ENCODE data around the gene NCDN.

Gene NCDN, protein sequence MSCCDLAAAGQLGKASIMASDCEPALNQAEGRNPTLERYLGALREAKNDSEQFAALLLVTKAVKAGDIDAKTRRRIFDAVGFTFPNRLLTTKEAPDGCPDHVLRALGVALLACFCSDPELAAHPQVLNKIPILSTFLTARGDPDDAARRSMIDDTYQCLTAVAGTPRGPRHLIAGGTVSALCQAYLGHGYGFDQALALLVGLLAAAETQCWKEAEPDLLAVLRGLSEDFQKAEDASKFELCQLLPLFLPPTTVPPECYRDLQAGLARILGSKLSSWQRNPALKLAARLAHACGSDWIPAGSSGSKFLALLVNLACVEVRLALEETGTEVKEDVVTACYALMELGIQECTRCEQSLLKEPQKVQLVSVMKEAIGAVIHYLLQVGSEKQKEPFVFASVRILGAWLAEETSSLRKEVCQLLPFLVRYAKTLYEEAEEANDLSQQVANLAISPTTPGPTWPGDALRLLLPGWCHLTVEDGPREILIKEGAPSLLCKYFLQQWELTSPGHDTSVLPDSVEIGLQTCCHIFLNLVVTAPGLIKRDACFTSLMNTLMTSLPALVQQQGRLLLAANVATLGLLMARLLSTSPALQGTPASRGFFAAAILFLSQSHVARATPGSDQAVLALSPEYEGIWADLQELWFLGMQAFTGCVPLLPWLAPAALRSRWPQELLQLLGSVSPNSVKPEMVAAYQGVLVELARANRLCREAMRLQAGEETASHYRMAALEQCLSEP

DNA sequence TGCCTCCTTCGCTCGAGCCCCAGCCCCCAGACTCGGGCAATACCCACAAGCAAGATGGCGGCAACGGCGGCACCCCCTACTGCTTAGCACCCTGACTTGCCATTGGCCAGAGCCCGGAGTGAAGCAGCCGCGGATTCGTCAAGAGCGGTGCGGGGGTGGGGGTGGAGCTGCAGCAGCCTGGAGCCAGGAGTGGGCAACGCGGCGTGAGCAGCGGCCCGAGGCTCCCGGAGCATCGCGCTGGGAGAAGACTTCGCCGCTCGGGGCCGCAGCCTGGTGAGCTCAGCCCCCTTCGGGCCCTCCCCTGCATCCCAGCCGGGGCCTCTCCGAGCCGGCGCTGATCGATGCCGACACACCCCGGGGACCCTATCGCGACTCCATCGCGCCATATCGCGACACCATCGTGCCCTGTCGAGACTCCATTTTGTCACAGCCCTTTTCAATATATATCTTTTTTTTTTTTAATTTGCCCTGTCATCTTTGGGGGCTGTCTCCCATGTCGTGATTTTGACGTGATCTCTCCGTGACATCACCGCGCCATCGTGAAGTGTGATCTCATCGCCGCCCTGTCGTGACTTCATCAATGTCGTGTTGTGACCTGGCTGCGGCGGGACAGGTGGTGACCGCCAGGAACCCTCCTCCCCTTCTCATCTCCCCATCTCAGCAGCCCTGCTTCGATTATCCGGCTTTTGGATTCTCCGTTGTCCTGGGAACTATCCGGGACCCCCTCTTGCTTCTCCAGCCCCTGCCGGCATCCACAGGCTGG, at the start of gene NCDN:
Gene NCDN, plus strand, starts transcription at position 189 of the 763 bp plus-strand sequence. Its CDS starts 392 bp downstream, at position 581.
- peaks cover 0 to 28% (median 7%) of the 10 kb centered on the region in 5 donors for H3K36me3 ChIP-seq (ENCODE audit: control insufficient read depth in 5 of 5, insufficient read depth in 5 of 5, low read length in 5 of 5)
- peak within 1 kb of the TSS; percentile 86 to 98 (median 93) for H3K4me3 ChIP-seq (ENCODE audit: low read depth in 1 of 5, low read length in 5 of 5)
- H3K9me3 ChIP-seq (ENCODE audit: control insufficient read depth in 5 of 5, low read length in 5 of 5) = no peaks in the 10 kb centered on the region
- peaks cover 2 to 49% (median 43%) of the 10 kb centered on the region in 5 donors for H3K4me1 ChIP-seq (ENCODE audit: control insufficient read depth in 5 of 5, insufficient read depth in 5 of 5, low read length in 5 of 5)
- no peaks in the 10 kb centered on the region for H3K27me3 ChIP-seq (ENCODE audit: control insufficient read depth in 5 of 5, insufficient read depth in 4 of 5, low read length in 5 of 5)
- peak within 1 kb of the TSS; percentile 84 for H3K27ac ChIP-seq (ENCODE audit: low read depth, low read length)
- peak within 1 kb of the TSS; percentile 63 to 96 (median 89) for H3K9ac ChIP-seq (ENCODE audit: low read length in 5 of 5)

DNA sequence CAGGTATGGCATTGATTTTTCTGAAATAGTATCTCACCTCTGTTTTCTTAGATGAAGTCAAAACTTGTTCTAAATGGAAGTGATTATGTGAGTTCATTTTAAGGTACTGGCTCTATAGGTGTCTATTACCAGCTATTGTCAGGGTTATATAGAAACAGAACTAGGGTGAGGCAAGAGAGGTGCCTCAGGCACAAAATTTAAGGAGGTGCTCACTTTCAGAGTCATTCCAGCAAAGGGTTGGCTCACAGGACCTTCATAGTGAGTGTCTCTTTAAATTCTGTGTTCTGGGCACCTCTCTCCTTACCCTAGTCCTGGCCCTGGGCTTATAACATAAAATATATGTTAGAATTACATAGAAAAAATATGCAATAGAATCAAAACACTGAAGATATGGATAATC, 49.7 kb upstream of the NCDN start:
- no peaks in the 10 kb centered on the region for H3K27me3 ChIP-seq (ENCODE audit: control insufficient read depth in 5 of 5, insufficient read depth in 4 of 5, low read length in 5 of 5)
- no peak overlapping the region for H3K27ac ChIP-seq (ENCODE audit: low read depth, low read length)
- H3K36me3 ChIP-seq (ENCODE audit: control insufficient read depth in 5 of 5, insufficient read depth in 5 of 5, low read length in 5 of 5) = peaks cover 4 to 14% (median 11%) of the 10 kb centered on the region in 5 donors
- no peak overlapping the region for H3K9ac ChIP-seq (ENCODE audit: low read length in 5 of 5)
- H3K4me3 ChIP-seq (ENCODE audit: low read depth in 1 of 5, low read length in 5 of 5) = no peak overlapping the region
- no peaks in the 10 kb centered on the region for H3K9me3 ChIP-seq (ENCODE audit: control insufficient read depth in 5 of 5, low read length in 5 of 5)
- peaks cover 4 to 22% (median 17%) of the 10 kb centered on the region in 5 donors for H3K4me1 ChIP-seq (ENCODE audit: control insufficient read depth in 5 of 5, insufficient read depth in 5 of 5, low read length in 5 of 5)

DNA sequence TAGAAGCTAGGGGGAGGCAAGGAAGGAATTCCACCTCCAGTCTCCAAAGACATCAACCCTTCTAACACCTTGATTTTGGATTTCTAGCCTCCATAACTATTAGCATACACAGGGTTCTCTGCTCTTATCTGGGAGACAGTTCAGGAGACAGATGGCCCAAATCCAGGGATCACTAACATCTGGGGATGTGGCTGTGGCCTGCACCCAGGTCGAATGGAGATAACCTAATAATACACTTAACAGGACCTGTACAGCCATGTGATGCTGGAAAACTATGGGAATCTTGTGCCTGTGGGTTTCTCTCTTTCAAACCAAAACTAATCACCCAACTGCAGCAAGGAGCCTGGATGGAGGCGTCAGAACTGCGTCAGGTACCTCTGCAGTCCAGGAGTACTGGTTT, 48.0 kb upstream of the NCDN start:
- Histone ChIP-seq H3K36me3 (ENCODE audit: control insufficient read depth in 5 of 5, insufficient read depth in 5 of 5, low read length in 5 of 5) (peaks cover 4 to 14% (median 11%) of the 10 kb centered on the region in 5 donors), H3K27ac (ENCODE audit: low read depth, low read length) (no peak overlapping the region), H3K27me3 (ENCODE audit: control insufficient read depth in 5 of 5, insufficient read depth in 4 of 5, low read length in 5 of 5) (no peaks in the 10 kb centered on the region), H3K4me3 (ENCODE audit: low read depth in 1 of 5, low read length in 5 of 5) (no peak overlapping the region), H3K4me1 (ENCODE audit: control insufficient read depth in 5 of 5, insufficient read depth in 5 of 5, low read length in 5 of 5) (peaks cover 4 to 22% (median 17%) of the 10 kb centered on the region in 5 donors), H3K9ac (ENCODE audit: low read length in 5 of 5) (no peak overlapping the region), H3K9me3 (ENCODE audit: control insufficient read depth in 5 of 5, low read length in 5 of 5) (no peaks in the 10 kb centered on the region)

DNA sequence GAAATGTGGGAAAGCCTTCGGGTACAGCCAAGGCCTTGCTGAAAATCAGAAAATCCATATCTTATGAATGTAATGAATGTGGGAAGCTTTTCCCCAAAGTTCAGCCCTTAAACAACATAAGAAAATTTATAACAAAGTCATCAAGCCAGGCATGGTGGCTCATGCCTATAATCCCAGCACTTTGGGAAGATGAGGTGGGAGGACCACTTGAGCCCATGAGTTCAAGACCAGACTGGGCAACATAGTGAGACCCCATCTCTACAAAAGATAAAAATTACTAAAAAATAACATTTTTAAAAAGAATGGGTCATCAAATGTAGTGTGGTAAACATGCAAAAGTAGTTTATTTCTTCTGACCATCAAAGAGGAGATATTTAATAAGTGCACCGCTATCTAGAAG, 46.3 kb upstream of the NCDN start:
- Histone ChIP-seq H3K4me3 (ENCODE audit: low read depth in 1 of 5, low read length in 5 of 5) (no peak overlapping the region), H3K27me3 (ENCODE audit: control insufficient read depth in 5 of 5, insufficient read depth in 4 of 5, low read length in 5 of 5) (no peaks in the 10 kb centered on the region), H3K4me1 (ENCODE audit: control insufficient read depth in 5 of 5, insufficient read depth in 5 of 5, low read length in 5 of 5) (peaks cover under 1 to 15% (median 11%) of the 10 kb centered on the region in 5 donors), H3K9me3 (ENCODE audit: control insufficient read depth in 5 of 5, low read length in 5 of 5) (peaks cover 0 to 5% (median 0%) of the 10 kb centered on the region in 5 donors), H3K9ac (ENCODE audit: low read length in 5 of 5) (no peak overlapping the region), H3K27ac (ENCODE audit: low read depth, low read length) (no peak overlapping the region), H3K36me3 (ENCODE audit: control insufficient read depth in 5 of 5, insufficient read depth in 5 of 5, low read length in 5 of 5) (peaks cover 2 to 6% (median 4%) of the 10 kb centered on the region in 5 donors)

DNA sequence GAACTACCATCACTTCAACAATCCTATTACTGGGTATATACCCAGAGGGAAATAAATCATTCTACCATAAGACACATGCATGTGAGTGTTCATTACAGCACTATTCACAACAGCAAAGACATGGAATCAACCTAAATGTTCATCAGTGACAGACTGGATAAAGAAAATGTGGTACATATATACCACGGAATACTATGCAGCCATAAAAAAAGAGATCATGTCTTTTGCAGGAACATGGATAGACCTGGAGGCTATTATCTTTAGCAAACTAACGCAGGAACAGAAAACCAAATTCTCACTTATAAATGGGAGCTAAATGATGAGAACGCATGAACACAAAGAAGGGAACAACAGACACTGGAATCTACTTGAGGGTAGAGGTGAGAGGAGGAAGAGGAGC, 39.4 kb upstream of the NCDN start:
- Histone ChIP-seq H3K4me3 (ENCODE audit: low read depth in 1 of 5, low read length in 5 of 5) (no peak overlapping the region), H3K36me3 (ENCODE audit: control insufficient read depth in 5 of 5, insufficient read depth in 5 of 5, low read length in 5 of 5) (no peaks in the 10 kb centered on the region), H3K9me3 (ENCODE audit: control insufficient read depth in 5 of 5, low read length in 5 of 5) (peaks cover 0 to 8% (median 6%) of the 10 kb centered on the region in 5 donors), H3K27ac (ENCODE audit: low read depth, low read length) (no peak overlapping the region), H3K4me1 (ENCODE audit: control insufficient read depth in 5 of 5, insufficient read depth in 5 of 5, low read length in 5 of 5) (no peaks in the 10 kb centered on the region), H3K27me3 (ENCODE audit: control insufficient read depth in 5 of 5, insufficient read depth in 4 of 5, low read length in 5 of 5) (no peaks in the 10 kb centered on the region), H3K9ac (ENCODE audit: low read length in 5 of 5) (no peak overlapping the region)

DNA sequence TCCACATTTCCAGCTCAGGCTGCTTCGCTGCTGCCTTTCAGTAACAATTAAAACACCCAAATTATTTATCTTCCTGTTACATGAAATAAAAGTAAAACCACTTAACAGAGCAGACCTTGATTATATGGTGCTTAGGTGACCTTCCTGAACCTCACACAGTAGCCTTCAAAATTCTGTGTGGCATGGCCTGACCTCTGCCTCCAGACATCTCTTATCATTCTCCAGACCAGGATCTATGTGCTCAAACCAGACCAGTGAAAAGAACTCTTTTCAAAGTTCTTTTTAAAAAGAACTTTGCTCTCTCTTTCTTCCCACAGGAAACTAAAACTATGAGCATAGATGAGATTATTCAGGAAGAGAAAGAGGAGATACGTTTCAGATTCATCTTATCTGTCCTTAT, 38.2 kb upstream of the NCDN start:
- Histone ChIP-seq H3K9ac (ENCODE audit: low read length in 5 of 5) (no peak overlapping the region), H3K36me3 (ENCODE audit: control insufficient read depth in 5 of 5, insufficient read depth in 5 of 5, low read length in 5 of 5) (no peaks in the 10 kb centered on the region), H3K4me1 (ENCODE audit: control insufficient read depth in 5 of 5, insufficient read depth in 5 of 5, low read length in 5 of 5) (no peaks in the 10 kb centered on the region), H3K4me3 (ENCODE audit: low read depth in 1 of 5, low read length in 5 of 5) (no peak overlapping the region), H3K27me3 (ENCODE audit: control insufficient read depth in 5 of 5, insufficient read depth in 4 of 5, low read length in 5 of 5) (no peaks in the 10 kb centered on the region), H3K9me3 (ENCODE audit: control insufficient read depth in 5 of 5, low read length in 5 of 5) (peaks cover 0 to 8% (median 6%) of the 10 kb centered on the region in 5 donors), H3K27ac (ENCODE audit: low read depth, low read length) (no peak overlapping the region)

DNA sequence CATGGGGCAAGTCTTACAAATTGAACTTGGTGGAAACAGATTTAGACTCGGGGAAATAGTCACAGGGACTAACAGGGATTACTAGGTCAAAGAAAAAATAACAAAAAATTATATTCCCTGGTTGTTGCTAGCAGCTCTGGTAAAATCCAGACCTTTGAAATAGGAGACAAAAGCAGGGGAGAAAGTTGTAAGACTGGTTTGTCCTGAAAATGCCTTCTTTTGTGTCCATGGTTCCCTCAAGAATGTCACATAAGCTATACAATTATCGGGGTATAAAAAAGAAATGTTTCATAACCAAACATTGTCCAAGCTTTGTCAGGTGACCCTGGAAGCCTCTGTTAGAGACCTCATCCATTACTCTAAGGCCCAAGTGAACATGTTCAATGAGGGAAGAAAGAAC, 33.5 kb upstream of the NCDN start:
- Histone ChIP-seq H3K27me3 (ENCODE audit: control insufficient read depth in 5 of 5, insufficient read depth in 4 of 5, low read length in 5 of 5) (no peaks in the 10 kb centered on the region), H3K4me3 (ENCODE audit: low read depth in 1 of 5, low read length in 5 of 5) (no peak overlapping the region), H3K4me1 (ENCODE audit: control insufficient read depth in 5 of 5, insufficient read depth in 5 of 5, low read length in 5 of 5) (no peaks in the 10 kb centered on the region), H3K9me3 (ENCODE audit: control insufficient read depth in 5 of 5, low read length in 5 of 5) (no peaks in the 10 kb centered on the region), H3K9ac (ENCODE audit: low read length in 5 of 5) (no peak overlapping the region), H3K27ac (ENCODE audit: low read depth, low read length) (no peak overlapping the region), H3K36me3 (ENCODE audit: control insufficient read depth in 5 of 5, insufficient read depth in 5 of 5, low read length in 5 of 5) (no peaks in the 10 kb centered on the region)

DNA sequence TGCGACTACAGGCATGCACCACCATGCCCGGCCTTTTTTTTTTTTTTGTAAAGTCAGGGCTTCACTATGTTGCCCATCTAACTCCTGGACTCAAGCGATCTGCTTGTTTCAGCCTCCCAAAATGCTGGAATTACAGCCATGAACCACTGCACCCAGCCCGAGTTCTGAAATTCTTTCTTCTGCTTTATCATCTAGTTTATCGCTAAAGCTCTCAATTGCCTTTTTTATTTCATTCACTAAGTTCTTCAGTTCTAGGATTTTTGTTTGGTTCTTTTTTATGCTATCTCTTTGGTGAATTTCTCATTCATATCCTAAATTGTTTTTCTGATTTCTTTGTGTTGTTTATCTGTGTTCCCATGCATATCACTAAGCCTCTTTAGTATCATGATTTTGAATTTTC, 27.4 kb upstream of the NCDN start:
- no peak overlapping the region for H3K27ac ChIP-seq (ENCODE audit: low read depth, low read length)
- H3K27me3 ChIP-seq (ENCODE audit: control insufficient read depth in 5 of 5, insufficient read depth in 4 of 5, low read length in 5 of 5) = no peaks in the 10 kb centered on the region
- no peak overlapping the region for H3K4me3 ChIP-seq (ENCODE audit: low read depth in 1 of 5, low read length in 5 of 5)
- H3K9me3 ChIP-seq (ENCODE audit: control insufficient read depth in 5 of 5, low read length in 5 of 5) = peaks cover 0 to 5% (median 0%) of the 10 kb centered on the region in 5 donors
- peaks cover 0 to 12% (median 9%) of the 10 kb centered on the region in 5 donors for H3K36me3 ChIP-seq (ENCODE audit: control insufficient read depth in 5 of 5, insufficient read depth in 5 of 5, low read length in 5 of 5)
- H3K9ac ChIP-seq (ENCODE audit: low read length in 5 of 5) = no peak overlapping the region
- peaks cover 0 to 15% (median 7%) of the 10 kb centered on the region in 5 donors for H3K4me1 ChIP-seq (ENCODE audit: control insufficient read depth in 5 of 5, insufficient read depth in 5 of 5, low read length in 5 of 5)

DNA sequence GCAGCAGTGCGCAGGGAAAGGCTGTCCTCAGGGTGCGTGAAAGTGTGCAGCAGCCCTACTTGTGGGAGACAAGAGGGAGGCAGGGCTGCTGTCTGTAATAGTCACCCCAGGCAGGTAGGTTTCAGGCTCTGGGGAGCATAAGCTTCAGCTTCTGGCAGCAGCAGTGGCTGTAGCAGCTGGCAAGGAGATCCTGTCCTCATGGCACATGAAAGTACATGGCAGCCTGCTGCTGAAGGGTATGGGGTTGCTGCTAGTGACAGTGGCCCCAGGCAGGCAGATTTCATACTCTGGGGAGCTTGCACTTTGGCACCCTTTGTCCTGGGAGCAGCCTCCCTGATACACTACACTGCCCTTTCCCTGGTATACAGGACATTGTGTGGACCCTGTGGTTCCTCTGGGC, 26.7 kb upstream of the NCDN start:
- no peaks in the 10 kb centered on the region for H3K27me3 ChIP-seq (ENCODE audit: control insufficient read depth in 5 of 5, insufficient read depth in 4 of 5, low read length in 5 of 5)
- no peak overlapping the region for H3K27ac ChIP-seq (ENCODE audit: low read depth, low read length)
- H3K9ac ChIP-seq (ENCODE audit: low read length in 5 of 5) = no peak overlapping the region
- H3K4me3 ChIP-seq (ENCODE audit: low read depth in 1 of 5, low read length in 5 of 5) = no peak overlapping the region
- peaks cover 0 to 15% (median 7%) of the 10 kb centered on the region in 5 donors for H3K4me1 ChIP-seq (ENCODE audit: control insufficient read depth in 5 of 5, insufficient read depth in 5 of 5, low read length in 5 of 5)
- H3K36me3 ChIP-seq (ENCODE audit: control insufficient read depth in 5 of 5, insufficient read depth in 5 of 5, low read length in 5 of 5) = peaks cover 0 to 12% (median 9%) of the 10 kb centered on the region in 5 donors
- H3K9me3 ChIP-seq (ENCODE audit: control insufficient read depth in 5 of 5, low read length in 5 of 5) = peaks cover 0 to 5% (median 0%) of the 10 kb centered on the region in 5 donors

Measured in subcutaneous abdominal adipose tissue (tissue), 5 donors.